IPS DF 4.7 (cell line): ENCODE results near the gene CIZ1.
"Not testable (repeated sequence)": the region's sequence is repeated elsewhere in the genome, so short reads cannot be mapped to it uniquely, and the experiment has no call there.

Source experiments
- DNase-seq: peaks from one replicate; pipeline ENCODE4 v3.0.0-alpha.2; 2013; ENCODE audit warnings: low spot score; ENCODE audit errors: extremely low read depth

Gene CIZ1

DNA sequence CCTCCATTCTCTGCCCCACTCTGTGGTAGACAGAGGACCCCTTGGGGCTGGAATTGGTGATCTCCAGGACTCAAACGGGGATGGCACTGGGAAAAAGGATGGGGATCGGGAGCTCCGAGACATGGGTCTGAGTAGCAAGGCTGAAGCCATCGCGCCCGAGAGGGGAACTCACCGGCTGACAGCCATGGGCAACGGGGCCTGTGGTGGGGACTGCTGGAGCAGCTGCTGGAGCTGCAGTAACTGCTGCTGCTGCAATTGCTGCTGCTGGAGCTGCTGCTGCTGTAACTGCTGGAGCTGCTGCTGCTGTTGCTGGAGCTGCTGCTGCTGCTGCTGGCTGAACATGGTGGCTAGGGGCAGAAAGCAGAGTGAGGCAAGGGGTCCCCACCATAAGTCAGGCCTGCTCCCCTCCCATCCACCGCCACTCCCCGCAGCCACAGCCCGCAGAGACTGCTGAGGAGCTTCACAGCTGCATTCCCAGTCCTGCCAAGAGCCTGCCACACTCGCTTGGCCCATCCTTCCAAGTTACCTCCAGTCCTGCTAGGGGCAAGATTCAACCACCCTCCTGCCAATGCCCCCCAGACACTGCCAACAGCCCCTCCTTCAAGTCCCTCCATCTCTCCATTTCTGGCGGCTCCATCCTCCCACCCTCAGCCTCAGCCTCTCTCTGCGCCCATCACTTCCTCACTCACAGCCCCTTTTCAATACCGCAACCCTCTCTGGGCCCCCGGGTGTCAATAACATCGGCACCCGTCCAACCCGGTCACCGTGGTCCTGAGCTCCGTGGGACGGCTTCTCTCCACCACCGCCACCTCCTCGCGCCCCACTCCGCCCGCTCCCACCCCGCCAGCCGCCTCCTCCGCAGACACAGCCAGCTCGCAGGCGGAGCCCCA lies 611 bp downstream of the CIZ1 start:
- no peak for DNase-seq

DNA sequence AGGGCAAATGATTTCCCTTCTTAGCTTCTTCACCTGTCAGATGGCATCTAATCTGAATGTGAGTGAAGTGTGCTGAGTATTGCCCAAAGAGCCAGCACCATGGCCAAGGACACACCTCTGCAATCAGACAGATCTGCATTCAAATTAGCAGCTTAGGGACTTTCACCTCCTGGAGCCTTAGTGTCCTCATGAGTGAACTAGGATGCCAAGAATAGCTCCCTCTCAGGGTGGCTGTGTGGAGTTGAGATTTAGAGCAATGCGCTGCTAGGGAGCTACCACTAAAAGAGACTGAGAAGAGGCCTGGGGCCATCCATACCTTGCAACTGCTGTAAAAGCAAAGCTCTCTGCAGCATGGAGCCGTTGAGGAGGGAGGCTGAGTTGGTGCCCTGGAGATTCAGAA lies 1.4 kb downstream of the CIZ1 start:
- no peak for DNase-seq

DNA sequence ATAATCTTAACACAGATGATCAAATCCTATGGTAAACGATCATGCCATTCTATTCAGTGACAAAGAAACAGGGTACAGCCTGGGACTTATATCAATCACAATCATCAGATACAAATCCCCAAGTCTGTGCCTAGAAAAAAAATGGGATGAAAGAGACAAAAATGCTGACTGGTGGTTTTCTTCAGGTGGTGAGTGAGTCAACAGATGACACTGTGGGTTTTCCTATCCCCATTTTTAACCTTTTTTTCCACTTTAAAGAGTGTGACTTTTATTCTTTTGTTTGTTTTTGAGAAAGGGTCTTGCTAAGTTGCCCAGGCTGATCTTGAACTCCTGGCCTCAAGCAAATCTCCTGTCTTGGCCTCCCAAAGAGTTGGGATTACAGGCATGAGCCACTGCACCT lies 3.2 kb downstream of the CIZ1 start:
- DNase-seq: no peak

DNA sequence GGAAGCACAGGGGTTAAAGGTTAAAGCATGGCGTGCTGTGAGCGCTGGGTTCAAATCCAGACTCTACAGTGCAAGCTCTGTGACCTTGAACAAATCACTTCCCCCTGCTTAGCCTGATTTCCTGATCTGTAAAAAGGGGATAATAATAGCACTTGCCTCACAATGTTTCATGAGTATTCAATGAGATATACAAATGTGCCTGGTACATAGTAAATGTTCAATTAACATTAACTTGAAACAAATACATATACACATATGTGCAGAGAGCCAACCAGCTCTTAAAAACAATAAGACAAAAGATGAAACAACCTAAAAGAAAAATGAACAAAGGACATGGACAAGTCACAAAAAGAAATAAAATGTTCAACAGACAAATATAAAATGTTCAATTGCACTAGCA lies 4.0 kb downstream of the CIZ1 start:
- no peak for DNase-seq

DNA sequence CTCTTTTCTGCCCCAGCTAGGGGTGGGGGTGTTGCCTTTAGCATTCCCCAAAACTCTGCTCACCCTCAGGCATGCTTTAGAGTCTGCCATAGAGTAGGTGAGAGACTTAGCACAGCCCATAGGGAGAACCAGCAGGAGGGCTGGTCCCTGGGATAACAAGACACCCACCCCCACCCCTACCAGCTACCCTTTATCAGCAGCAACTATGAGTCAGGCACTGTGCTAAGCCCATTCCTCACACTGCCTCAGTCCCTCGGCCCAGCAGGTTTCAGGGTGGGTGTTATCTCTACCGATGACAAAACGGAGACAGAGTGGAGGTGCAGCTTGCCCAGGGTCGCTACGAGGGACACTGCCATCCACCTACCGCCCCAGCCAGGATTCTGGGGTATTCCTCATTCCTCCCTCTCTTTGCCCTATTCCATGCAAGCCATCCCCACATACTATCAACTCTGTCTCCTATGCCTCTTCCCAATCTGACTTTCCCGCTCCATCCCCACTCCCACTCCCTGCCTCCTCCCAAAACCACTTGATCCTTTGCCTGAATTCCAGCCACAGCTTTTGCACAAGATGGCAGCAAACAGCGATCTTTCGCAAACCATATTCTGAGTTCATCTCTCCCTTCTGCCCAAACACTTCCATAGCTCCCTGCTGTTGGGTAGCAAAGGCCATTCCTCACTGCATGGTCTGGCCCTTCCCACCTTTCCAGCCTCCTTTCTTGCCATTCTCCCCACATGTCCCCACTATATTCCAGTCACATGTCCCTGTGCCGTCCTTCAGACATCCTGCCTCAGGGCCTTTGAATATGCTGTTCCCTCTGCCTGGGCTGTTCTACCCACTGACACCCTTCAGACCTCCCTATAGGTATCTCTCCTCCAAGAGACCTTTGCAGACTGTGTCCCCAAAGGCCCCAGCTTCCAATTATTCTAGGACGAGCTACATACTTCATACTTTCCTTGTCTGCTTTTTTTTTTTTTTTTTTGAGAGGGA lies 5.1 kb downstream of the CIZ1 start:
- DNase-seq: no peak

DNA sequence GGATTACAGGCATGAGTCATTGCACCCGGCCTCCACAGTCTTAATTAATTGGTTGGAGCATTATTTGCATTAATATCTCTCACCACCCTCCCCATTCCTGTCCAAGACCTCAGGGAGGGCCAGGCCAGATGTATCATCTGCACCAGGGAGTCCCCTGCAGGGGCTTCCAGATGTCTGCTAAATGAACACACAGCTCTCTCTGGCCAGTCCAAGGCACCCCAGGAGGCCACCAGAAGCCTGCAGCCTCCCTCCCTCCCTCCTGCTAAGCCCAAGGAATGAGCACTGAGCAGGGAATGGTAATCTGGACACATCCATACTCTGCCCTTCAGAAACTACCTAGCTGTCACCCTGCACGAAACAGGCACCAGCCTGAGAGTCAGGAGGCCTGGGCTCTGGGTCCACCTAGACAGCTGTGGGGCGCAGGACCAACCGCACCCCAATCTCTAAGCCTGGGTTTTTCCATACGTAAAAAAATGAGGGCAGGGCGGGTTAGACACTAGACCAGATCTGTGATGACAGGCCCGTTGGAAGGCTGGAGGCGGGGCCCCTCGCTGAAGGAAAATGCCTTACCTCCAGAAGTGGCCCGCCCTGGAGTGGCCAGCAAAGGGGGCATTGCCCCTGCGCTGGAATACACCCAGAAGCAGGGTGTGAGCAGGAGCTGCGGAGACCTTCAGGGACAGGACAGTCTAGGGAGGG lies 8.3 kb downstream of the CIZ1 start:
- DNase-seq: no peak

DNA sequence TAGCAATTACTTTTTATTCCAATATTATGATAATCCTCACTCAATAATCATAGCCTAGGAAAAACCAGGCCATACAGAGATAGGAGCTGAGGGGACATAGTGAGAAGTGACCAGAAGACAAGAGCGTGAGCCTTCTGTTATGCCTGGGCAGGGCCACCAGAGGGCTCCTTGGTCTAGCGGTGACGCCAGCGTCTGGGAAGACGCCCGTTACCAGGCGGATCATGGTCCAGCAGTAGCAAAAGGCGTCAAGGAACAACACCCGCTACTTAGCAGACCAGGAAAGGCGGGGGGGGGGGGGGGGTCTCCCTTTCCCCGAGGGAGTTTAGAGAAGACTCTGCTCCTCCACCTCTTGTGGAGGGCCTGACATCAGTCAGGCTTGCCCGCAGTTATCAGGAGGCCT lies 9.9 kb downstream of the CIZ1 start:
- DNase-seq: not testable (repeated sequence)

DNA sequence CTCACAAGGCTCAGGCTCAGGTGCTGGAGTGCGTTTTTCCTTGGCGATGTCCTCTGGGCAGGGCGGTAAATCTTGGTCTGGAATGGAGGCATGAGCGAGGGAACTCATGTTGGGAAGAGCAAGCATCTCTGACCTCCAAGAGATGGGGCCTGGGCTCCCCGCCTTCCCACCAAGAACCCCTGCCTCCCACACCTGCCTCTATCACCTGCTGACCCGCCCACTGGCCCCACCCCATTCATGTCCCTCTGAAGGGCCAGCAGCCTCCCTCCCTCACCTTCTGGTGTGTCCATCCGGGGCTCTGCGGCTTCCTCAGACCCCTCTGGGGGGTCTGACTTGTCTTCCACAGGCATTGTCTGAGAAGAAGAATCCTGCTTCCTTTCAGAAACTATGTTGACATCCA lies 10.9 kb downstream of the CIZ1 start:
- no peak for DNase-seq

DNA sequence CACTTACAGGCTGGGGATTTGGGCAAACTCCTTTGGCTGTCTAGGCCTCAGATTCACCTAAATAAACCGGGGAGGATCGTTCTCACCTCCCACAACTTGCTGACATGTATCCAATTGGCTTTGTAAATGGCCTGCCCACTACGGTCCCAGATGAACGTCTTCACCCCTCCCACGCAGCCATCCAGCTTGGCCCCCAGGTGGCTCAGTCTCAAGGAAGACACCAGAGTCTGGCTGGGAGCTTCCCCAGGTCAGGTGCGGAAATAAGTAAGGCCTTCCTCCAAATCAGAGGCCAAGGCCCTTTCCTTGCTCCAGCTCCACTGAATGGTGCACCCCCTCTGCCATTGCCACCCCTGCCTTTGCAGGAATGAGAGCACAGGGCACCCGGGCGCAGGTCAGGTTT lies 11.4 kb downstream of the CIZ1 start:
- no peak for DNase-seq

DNA sequence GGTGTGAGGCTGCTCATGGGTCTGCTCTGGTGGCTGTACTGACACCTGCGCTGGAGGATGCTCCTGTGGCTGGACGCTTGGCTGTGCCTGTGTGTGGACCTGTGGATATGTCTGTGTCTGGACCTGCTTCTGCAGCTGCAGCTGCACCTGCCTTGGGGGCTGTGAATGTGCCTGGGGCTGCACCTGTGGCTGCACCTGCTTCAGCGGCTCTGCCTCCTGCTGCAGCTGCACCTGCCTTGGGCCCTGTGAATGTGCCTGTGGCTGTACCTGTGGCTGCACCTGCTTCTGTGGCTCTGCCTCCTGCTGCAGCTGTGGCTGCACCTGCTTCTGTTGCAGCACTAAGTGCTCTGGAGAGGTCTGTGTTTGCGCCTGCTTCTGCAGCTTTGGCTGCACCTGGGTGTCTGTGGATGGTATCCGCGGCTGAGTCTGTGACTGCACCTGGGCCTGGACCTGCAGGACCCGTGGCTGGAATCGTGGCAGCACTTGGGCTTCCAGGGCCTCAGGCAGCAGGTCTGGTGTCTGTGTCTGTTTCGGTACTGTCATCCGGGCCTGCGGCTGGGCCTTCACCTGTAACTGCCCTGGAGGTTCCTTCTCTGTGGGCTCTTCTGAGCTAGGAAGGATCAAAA lies 12.5 kb downstream of the CIZ1 start:
- no peak for DNase-seq

DNA sequence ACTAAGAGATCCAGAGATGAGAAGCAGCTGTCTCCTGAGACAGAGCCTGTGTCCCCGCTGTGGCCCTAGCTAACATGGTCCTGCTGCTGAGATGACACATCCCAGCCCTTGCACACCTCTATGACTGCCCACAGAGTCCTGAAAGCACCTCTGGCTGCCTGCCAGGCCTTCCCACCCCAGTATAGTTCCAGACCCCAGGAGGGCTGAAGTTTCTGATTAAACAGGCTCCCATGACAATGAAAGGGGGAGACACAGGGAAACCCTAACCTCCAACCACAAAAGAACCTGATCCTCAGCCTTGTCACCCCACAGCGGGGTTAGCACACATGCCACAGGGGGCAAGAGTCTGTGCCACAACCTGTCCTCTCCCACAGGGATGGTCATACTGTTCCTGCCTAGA lies 15.6 kb downstream of the CIZ1 start:
- DNase-seq: no peak

DNA sequence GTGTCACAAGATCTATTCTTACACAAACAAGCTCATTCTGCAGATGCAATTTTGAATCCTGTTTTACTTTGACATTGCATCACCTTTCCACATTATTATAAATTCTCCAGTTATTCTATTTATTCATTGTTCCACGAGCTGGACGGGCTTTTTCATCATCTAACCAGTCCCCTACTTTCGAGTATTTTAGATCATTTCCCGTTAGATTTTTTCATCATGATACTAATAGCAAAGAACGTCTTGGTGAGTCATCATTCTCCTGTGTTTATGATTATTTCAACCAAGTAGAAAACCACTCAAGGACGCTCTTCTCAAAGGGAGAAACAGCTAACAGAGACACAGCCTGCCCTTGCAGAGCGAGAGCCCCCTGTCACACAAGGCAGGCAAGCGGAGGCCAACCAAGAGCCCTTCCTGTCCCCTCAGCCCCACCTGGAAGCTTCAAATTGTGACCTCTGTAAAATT lies 16.2 kb downstream of the CIZ1 start:
- DNase-seq: no peak

DNA sequence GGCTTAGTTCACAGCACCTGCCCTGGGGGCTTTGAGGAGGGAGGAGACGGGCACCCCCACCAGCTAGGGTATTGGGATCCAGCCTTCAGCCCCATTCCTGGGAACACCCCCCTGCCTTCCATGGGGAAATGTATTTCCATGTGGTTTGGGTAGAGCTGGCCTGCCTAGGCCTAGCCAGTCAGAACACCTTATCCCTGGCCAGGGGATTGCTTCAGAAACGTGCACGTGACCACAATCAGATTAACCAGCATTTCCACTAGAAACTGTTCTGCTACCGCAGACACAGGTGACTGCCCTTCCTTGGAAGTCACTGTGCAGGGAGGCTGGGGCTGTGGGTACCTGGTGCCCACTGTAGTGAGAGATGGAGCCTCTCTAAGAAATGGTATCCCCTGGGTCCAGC lies 17.3 kb downstream of the CIZ1 start:
- DNase-seq: no peak

DNA sequence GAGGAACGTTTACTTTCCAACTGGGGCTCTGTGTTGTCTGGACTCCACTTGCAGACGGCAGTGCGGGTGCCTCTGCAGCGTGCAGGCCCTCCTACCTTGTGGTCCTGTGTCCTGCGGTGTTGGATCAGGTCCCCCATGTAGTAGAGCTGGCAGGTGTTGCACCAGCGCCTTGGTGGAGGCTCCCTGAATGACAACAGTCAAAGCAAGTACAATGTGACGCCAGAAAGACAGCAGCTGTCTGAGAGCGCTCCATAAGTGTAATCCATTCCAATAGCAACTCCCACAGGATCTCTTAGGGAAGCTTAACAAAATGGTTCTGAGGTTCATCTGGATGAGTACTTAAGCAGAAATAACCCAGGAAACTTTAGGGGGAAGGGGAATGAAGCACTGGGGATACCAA lies 21.4 kb downstream of the CIZ1 start:
- DNase-seq: no peak

DNA sequence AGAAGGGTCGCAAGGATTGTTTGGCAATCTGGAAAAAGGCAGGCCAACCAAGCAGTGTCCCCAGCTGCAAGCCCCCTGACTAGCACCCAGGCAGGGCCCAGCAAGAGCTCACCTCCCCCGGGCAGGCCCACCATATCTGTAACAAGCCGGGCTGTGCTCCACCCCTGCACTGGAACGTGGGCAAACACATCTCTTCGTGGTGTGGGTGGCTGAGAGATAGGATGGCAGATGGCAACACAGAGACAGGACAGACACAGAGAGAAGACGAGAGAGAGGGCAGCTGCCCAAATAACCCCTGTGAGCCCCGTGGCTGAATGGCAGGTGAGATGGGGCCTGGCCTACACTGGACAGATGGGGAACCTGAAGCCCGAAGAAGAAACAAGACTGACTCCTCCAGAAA lies 21.9 kb downstream of the CIZ1 start:
- no peak for DNase-seq

DNA sequence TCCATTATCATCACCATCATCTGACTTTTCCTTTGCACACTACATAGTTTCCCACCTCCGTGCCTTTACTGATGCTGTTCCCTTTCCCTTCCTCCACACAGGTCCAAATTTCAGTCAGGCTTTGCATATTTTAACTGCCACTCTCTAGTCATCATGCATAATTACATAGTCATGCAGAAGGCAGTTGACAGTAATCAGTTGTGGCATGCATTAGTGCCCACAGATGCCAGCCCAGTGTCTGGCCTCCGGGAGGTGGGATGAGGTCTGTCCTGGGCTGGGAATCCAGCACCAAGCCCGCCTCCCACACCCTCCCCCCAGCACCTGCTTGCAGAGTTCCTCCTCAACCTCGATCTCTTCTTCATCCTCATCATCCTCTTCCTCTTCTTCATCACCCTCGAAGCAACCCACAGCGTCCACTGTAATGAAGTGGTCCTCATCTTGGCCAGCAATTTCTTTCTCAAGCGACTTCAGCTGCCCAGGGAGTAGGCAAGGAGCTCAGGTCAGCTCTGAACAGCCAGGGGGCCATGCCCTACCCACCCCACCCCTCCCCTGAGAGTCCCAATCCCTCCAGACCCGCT lies 22.6 kb downstream of the CIZ1 start:
- DNase-seq: no peak

DNA sequence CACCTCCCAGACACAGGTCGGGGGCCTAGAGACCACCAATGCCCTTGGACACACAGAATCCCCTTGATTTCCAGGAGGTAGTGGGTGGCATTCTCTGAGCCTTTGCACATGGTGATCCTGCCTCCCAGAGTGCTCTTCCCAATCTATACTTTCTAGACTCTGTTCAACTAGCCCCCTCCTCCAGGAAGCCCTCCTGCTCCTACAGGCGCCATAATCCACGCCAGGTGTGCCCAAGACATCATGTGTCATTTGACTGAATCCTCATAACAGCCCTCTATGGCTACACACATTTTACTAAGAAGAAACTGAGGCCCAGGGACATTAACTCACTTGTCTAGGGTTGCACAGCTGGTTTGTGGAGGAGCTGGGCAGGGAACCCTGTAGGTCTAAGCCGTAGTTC lies 24.2 kb downstream of the CIZ1 start:
- DNase-seq: no peak

DNA sequence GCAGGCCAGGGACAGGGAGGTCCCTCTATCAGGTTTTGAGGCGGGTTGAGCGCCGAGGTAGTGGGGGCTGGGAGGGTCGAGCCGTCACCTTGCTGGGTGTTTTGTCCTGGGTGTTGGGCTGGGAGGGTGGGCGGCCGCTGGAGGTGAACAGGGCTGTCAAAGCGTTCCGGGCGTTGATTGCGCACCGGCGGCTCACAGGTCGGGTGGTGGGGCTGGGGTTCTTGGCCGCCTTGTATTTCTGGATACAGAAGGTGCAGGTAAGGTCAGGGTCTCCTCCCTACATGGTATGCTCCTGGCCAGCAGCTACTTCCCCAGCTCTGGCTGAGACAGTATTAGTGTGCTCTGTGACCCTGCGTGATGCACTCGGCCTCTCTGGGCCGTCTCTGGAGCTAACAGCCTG lies 25.2 kb downstream of the CIZ1 start:
- no peak for DNase-seq

DNA sequence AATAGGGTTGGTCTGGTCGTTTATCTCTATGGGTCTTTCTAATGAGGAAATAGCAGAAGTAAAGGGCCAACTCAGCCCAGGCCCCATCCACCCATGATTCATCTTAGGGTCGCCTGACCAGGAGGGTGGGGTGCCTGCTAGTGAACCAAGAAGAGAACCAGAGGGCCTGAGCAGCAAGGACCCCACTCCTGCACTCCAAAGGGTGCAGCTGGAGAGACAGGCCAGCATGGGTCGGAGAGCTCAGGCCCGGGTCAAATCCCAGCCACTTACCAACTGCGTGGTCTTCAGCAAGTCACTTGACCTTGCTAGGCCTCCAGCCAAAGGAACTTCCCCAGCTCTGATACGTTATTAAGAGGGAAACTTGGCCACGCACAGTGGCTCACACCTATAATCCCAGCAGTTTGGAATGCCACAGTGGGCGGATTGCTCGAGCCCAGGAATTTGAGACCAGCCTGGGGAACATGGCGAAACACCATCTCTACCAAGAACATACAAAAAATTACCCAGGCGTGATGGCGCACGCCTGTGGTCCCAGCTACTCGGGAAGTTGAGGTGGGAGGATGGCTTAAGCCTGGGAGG lies 27.0 kb downstream of the CIZ1 start:
- DNase-seq: no peak

DNA sequence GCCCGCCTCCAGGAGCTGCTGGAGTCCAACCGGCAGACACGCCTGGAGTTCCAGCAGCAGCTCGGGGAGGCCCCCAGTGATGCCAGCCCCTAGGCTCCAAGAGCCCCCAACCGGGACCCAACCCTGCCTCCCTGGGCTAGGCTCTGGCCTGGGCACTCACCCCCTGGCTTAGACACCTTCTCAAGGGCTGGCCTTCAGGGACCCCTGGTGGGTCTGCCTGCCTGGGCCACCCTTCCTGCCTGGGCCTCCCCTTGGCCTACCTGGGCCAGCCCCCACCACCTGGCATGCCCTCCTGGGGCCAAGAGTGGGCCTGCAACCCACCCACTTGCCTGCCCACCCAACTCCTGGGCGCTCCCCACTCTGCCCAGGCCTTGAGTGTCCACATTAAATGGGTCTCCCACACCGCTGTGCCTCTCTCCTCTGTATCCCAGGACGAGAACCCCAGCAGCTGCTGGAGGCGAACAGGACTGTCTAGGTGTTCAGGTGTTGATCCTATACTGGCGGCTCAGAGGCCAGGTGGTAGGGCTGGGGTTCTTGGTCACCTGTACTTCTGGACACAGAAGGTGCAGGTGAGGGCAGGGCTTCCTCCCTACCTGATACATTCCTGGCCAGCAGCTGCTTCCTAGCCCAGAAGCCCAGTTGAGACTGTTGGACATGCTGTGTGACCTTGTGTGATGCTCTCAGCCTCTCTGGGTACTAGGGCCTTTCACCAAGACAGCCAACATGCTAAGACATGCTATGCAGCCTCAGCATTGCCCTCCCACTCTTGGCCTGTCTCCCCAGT lies 27.7 kb downstream of the CIZ1 start:
- DNase-seq: no peak
